ENCODE data around the gene HKDC1.

- TF ChIP-seq CTCF (conservative IDR thresholded peaks at IDR 0.05; ENCODE audit: low read length), result no peak
- no peak for TF ChIP-seq EZH2phosphoT487 (IDR thresholded peaks at IDR 0.05; ENCODE audit: borderline replicate concordance)
Measured at GRCh38 chr10:69303632-69304051, 83.5 kb downstream of the HKDC1 start.
